Subcutaneous adipose tissue (tissue), 4 donors: ENCODE measurements around the gene NFKBIE. TPM values are rescaled to one million over a fixed set of nuclear protein-coding genes. Genes with fewer than 3 reads are reported as not detected.

Source experiments
- total RNA-seq, 4 donors: library from RNA; depleted of rRNA; stranded (reverse); fragments of >200 nt; gene quantifications; one replicate each; pipeline ENCODE4 v1.1.0, GENCODE V29; 2016
- TF ChIP-seq, protein P1 (sequence below): fragments of 450-650 bp; IDR thresholded peaks from one replicate; pipeline ENCODE4 v1.5.1; 2016; ENCODE audit warnings: low read depth, mild to moderate bottlenecking, control low read depth, antibody characterized with exemption, moderate library complexity

Gene NFKBIE
- total RNA-seq, 4 donors from 2014 or later = 2.1 to 9.0 (median 5.5) TPM

DNA sequence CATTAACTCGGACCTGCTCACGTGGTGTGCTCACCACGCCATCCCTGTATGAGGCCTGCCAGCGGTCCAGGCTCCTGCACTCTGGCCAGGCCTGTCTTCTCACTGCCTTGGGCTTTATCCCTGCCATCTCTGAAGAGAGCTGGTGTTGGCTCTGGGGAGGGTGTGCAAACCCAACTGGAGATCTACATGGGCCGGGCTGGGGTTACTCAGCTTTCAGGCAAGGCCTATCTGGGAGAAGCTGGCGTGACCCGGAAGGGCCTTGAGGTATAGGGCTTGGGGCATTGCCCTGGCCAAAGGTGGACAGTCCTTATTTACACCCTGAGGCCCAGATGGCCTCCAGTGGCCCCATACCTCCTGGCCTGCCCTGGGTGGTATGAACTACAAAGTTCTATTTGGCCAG is 36.9 kb downstream of the NFKBIE start:
- TF ChIP-seq, protein P1, sequence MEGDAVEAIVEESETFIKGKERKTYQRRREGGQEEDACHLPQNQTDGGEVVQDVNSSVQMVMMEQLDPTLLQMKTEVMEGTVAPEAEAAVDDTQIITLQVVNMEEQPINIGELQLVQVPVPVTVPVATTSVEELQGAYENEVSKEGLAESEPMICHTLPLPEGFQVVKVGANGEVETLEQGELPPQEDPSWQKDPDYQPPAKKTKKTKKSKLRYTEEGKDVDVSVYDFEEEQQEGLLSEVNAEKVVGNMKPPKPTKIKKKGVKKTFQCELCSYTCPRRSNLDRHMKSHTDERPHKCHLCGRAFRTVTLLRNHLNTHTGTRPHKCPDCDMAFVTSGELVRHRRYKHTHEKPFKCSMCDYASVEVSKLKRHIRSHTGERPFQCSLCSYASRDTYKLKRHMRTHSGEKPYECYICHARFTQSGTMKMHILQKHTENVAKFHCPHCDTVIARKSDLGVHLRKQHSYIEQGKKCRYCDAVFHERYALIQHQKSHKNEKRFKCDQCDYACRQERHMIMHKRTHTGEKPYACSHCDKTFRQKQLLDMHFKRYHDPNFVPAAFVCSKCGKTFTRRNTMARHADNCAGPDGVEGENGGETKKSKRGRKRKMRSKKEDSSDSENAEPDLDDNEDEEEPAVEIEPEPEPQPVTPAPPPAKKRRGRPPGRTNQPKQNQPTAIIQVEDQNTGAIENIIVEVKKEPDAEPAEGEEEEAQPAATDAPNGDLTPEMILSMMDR = no peak

DNA sequence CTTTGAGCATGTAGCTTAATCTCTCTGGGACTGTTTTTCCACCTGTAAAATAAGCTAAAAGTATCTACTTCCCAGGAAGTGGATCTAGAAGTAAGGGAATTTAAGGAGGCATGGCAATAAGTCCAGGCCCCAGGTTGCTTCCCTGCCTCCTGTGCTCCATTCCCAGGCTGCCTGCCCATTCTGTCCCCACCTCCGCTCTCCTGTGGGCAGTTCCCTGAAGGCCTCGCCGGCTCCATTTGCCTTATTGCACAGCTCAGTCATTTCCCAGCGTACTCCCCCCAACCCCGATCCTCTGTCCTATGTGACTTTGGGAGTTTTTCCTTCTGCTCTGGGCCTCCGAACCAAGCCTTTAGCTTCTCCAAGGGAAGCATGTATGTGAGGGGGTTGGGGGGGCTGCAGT is 37.3 kb downstream of the NFKBIE start:
- TF ChIP-seq, protein P1 = no peak

DNA sequence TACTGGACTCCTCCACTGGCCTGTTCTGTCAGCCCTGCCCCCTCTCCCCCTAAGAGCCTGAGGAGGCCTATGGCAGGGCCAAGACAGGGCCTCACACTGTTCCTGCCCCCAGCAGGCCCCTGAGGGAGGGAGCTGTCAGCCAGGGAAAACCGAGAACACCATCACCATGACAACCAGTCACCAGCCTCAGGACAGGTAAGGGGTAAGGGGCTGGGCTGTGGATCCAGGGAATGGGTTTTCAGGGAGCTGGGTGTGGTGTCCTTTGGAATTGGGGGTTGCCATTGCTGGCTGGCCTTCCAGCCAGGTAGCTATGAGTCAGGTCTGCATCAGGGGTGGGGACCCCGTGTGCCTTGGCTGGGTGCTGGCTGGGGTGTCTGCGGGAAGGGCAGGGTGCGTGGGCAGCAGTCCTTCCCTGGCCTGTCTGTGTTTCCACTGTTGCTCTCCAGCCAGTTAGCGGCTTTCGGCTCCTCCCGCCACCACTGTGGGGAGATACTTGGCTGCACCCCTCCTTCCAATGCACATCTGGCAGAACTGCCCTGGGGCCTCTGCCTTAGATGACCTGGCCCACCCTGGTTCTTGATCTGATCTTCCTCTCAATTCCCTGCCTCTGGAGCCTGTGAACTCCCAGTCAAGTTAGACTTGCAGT is 38.1 kb downstream of the NFKBIE start:
- TF ChIP-seq, protein P1 = no peak

DNA sequence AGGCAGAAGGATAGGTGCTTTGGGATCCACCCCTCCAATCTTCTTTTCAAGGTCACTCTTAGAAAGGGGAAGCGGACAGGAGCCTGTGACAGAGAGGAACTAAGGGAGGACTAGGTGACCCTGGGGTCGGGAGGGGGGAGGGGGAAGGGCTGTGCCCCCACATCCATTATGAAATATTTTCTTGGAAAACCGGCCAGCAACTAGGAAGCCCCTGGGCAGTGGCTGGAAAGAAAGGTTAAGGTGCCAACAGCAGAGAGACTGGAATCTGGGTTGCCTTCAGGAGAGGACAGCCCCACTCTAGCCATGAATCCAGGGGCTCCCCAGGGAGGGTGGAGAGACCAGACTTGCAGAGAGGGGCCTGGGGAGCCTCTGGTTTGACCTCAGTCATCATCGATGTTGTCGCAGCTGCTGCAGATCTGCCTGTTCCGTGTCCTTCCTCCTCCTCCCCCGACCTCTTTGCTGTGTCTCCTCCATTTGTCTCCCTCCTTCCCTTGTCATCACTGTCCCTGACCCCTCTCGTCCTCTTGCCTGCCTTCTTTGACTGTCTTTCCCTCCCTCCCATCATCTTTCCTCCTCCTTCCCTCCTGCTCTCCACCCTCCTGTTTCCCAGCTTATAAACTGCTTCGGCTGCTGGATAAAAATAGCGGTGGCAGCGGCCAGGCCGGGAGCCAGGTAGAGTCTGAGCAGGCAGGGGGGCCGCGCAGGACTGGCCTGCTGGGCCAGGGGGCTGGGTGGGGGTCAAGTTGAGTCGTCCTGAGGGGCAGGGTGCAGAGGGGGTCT is 38.8 kb downstream of the NFKBIE start:
- TF ChIP-seq, protein P1 = no peak

DNA sequence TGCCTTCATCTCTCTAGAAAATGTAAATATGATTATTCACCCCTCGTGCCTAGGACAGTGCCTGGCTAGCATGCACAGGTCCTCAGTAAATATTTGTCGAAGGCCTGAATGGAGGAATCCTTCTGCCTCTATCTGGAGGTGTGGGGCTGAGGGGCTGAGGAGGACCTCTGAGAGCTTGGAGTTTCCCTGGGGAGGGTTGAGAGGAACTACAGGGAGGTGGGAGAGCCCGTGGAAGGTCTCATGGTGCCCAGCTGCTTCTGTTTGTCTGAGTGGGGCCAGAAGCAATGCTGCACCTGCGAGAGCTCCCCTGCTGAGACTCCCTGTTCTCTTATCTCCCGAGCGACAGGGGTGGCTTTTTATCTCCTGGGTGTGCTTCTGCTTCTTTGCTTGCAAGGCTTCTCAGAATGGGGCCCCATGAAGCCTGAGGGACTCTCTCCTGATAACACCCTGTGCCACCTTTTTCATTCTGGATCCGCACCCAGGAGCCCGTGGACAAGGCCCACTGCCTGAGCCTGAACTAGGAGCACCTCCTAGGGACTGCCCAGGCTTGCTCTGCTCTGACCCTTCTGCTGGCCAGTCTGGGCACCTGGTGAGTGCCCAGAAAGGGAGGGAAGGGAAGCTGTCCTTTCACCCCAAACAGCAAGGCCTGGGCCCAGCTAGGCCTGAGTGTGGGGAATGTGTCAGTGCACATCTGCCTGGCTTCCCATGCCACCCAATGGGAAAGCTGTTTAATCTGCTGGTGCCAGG is 39.6 kb downstream of the NFKBIE start:
- TF ChIP-seq, protein P1 = no peak

DNA sequence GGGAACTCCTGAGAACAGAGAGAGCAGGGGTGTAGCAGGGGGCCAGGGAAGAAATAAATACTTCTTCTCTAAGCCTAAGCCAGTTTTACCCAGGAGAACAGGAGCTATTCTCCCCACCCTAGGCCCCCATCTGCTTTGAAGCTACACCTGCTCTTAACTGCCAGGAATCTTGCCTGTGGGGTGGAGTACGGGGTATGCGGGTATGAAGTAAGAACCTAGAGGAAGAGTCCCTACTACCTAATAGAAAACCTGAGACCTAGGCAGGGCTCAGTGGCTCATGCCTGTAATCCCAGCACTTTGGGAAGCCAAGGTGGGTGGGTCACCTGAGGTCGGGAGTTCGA is 40.4 kb downstream of the NFKBIE start:
- TF ChIP-seq, protein P1 = no peak
